ENCODE measurements around the gene COL4A2.

The COL4A2 gene

GRCh38 chr13:110359840-110360301 is 52.8 kb downstream of the COL4A2 start:
- TF ChIP-seq ELF4 (IDR thresholded peaks at IDR 0.05), result no peak
- TF ChIP-seq TARDBP (IDR thresholded peaks at IDR 0.05), result no peak
- no peak for TF ChIP-seq ZNF384 (IDR thresholded peaks at IDR 0.05)
- TF ChIP-seq FOXK2 (IDR thresholded peaks at IDR 0.05), result no peak
- no peak for TF ChIP-seq HDGF (IDR thresholded peaks at IDR 0.05; ENCODE audit: borderline replicate concordance)
- TF ChIP-seq FOXA1 (IDR thresholded peaks at IDR 0.05), result no peak
- no peak for TF ChIP-seq FOXM1 (IDR thresholded peaks at IDR 0.05; ENCODE audit: borderline replicate concordance)
- no peak for TF ChIP-seq ARNT (IDR thresholded peaks at IDR 0.05)
- TF ChIP-seq SUZ12 (IDR thresholded peaks at IDR 0.05), result no peak
- no peak for TF ChIP-seq SP1 (IDR thresholded peaks at IDR 0.05)
- TF ChIP-seq L3MBTL2 (conservative IDR thresholded peaks at IDR 0.05), result no peak
- no peak for TF ChIP-seq NFRKB (IDR thresholded peaks at IDR 0.05)
- no peak for TF ChIP-seq BHLHE40 (IDR thresholded peaks at IDR 0.05; ENCODE audit: borderline replicate concordance)
- TF ChIP-seq PKNOX1 (IDR thresholded peaks at IDR 0.05), result no peak
- TF ChIP-seq CTBP1 (IDR thresholded peaks at IDR 0.05; ENCODE audit: borderline replicate concordance), result no peak
- no peak for TF ChIP-seq LEF1 (IDR thresholded peaks at IDR 0.05; ENCODE audit: borderline replicate concordance)
- ChIA-PET POLR2A (no interaction called here), CTCF (interaction anchor here (0.7 kb wide), 1 partner anchor 28 kb away, joined by 4 read pairs; no protein-coding TSS in a partner anchor)
- DNase-seq (ENCODE audit: extremely low spot score), result no peak

GRCh38 chr13:110360598-110360997 is 53.5 kb downstream of the COL4A2 start:
- ChIA-PET POLR2A (no interaction called here), CTCF (no interaction called here)
- DNase-seq (ENCODE audit: extremely low spot score), result no peak
- TF ChIP-seq PKNOX1 (IDR thresholded peaks at IDR 0.05) (no peak), HDGF (IDR thresholded peaks at IDR 0.05; ENCODE audit: borderline replicate concordance) (no peak), FOXK2 (IDR thresholded peaks at IDR 0.05) (no peak), SP1 (IDR thresholded peaks at IDR 0.05) (no peak), SUZ12 (IDR thresholded peaks at IDR 0.05) (no peak), L3MBTL2 (conservative IDR thresholded peaks at IDR 0.05) (no peak), FOXA1 (IDR thresholded peaks at IDR 0.05) (no peak), LEF1 (IDR thresholded peaks at IDR 0.05; ENCODE audit: borderline replicate concordance) (no peak), ELF4 (IDR thresholded peaks at IDR 0.05) (no peak), BHLHE40 (IDR thresholded peaks at IDR 0.05; ENCODE audit: borderline replicate concordance) (no peak), CTBP1 (IDR thresholded peaks at IDR 0.05; ENCODE audit: borderline replicate concordance) (no peak), FOXM1 (IDR thresholded peaks at IDR 0.05; ENCODE audit: borderline replicate concordance) (no peak), ARNT (IDR thresholded peaks at IDR 0.05) (no peak), ZNF384 (IDR thresholded peaks at IDR 0.05) (no peak), TARDBP (IDR thresholded peaks at IDR 0.05) (no peak), NFRKB (IDR thresholded peaks at IDR 0.05) (no peak)

GRCh38 chr13:110361365-110361911 is 54.4 kb downstream of the COL4A2 start:
- ChIA-PET CTCF (interaction anchor here (0.7 kb wide), 1 partner anchor 20 kb away, joined by 3 read pairs; no protein-coding TSS in a partner anchor), POLR2A (no interaction called here)
- no peak for DNase-seq (ENCODE audit: extremely low spot score)
- no peak for TF ChIP-seq SP1 (IDR thresholded peaks at IDR 0.05)
- TF ChIP-seq CTBP1 (IDR thresholded peaks at IDR 0.05; ENCODE audit: borderline replicate concordance), result no peak
- no peak for TF ChIP-seq LEF1 (IDR thresholded peaks at IDR 0.05; ENCODE audit: borderline replicate concordance)
- no peak for TF ChIP-seq FOXK2 (IDR thresholded peaks at IDR 0.05)
- no peak for TF ChIP-seq FOXA1 (IDR thresholded peaks at IDR 0.05)
- no peak for TF ChIP-seq L3MBTL2 (conservative IDR thresholded peaks at IDR 0.05)
- no peak for TF ChIP-seq ZNF384 (IDR thresholded peaks at IDR 0.05)
- no peak for TF ChIP-seq HDGF (IDR thresholded peaks at IDR 0.05; ENCODE audit: borderline replicate concordance)
- no peak for TF ChIP-seq NFRKB (IDR thresholded peaks at IDR 0.05)
- no peak for TF ChIP-seq TARDBP (IDR thresholded peaks at IDR 0.05)
- no peak for TF ChIP-seq SUZ12 (IDR thresholded peaks at IDR 0.05)
- TF ChIP-seq BHLHE40 (IDR thresholded peaks at IDR 0.05; ENCODE audit: borderline replicate concordance), result no peak
- TF ChIP-seq FOXM1 (IDR thresholded peaks at IDR 0.05; ENCODE audit: borderline replicate concordance), result no peak
- TF ChIP-seq PKNOX1 (IDR thresholded peaks at IDR 0.05), result no peak
- TF ChIP-seq ARNT (IDR thresholded peaks at IDR 0.05), result no peak

- TF ChIP-seq SP1 (IDR thresholded peaks at IDR 0.05) (no peak), FOXK2 (IDR thresholded peaks at IDR 0.05) (no peak), CTBP1 (IDR thresholded peaks at IDR 0.05; ENCODE audit: borderline replicate concordance) (no peak), BHLHE40 (IDR thresholded peaks at IDR 0.05; ENCODE audit: borderline replicate concordance) (no peak), FOXA1 (IDR thresholded peaks at IDR 0.05) (no peak), PKNOX1 (IDR thresholded peaks at IDR 0.05) (no peak), FOXM1 (IDR thresholded peaks at IDR 0.05; ENCODE audit: borderline replicate concordance) (no peak), ARNT (IDR thresholded peaks at IDR 0.05) (no peak), ELF4 (IDR thresholded peaks at IDR 0.05) (no peak), ZNF384 (IDR thresholded peaks at IDR 0.05) (no peak), L3MBTL2 (conservative IDR thresholded peaks at IDR 0.05) (no peak), TARDBP (IDR thresholded peaks at IDR 0.05) (no peak), SUZ12 (IDR thresholded peaks at IDR 0.05) (no peak), LEF1 (IDR thresholded peaks at IDR 0.05; ENCODE audit: borderline replicate concordance) (no peak), HDGF (IDR thresholded peaks at IDR 0.05; ENCODE audit: borderline replicate concordance) (no peak), NFRKB (IDR thresholded peaks at IDR 0.05) (no peak)
- POLR2A ChIA-PET, result no interaction called here
- no peak for DNase-seq (ENCODE audit: extremely low spot score)
- CTCF ChIA-PET, result interaction anchor here (0.6 kb wide), 1 partner anchor 820 kb away, joined by 3 read pairs; no protein-coding TSS in a partner anchor
These were observed 55.9 kb downstream of the COL4A2 start for GRCh38 chr13:110363010-110363409.

GRCh38 chr13:110364081-110364480 is 57.0 kb downstream of the COL4A2 start:
- ChIA-PET POLR2A (no interaction called here), CTCF (interaction anchor here (0.7 kb wide), 1 partner anchor 119 kb away, joined by 3 read pairs; no protein-coding TSS in a partner anchor)

More at GRCh38 chr13:110364081-110364480, 57.0 kb downstream of the COL4A2 start:
- no peak for DNase-seq (ENCODE audit: extremely low spot score)
- no peak for TF ChIP-seq TARDBP (IDR thresholded peaks at IDR 0.05)
- TF ChIP-seq PKNOX1 (IDR thresholded peaks at IDR 0.05), result no peak
- no peak for TF ChIP-seq HDGF (IDR thresholded peaks at IDR 0.05; ENCODE audit: borderline replicate concordance)
- TF ChIP-seq NFRKB (IDR thresholded peaks at IDR 0.05), result no peak
- TF ChIP-seq ZNF384 (IDR thresholded peaks at IDR 0.05), result no peak
- no peak for TF ChIP-seq ARNT (IDR thresholded peaks at IDR 0.05)
- TF ChIP-seq CTBP1 (IDR thresholded peaks at IDR 0.05; ENCODE audit: borderline replicate concordance), result no peak
- TF ChIP-seq LEF1 (IDR thresholded peaks at IDR 0.05; ENCODE audit: borderline replicate concordance), result no peak
- TF ChIP-seq BHLHE40 (IDR thresholded peaks at IDR 0.05; ENCODE audit: borderline replicate concordance), result no peak
